WTC11 (cell line): ENCODE measurements around the gene DMPK. TPM values are rescaled to one million over a fixed set of nuclear protein-coding genes. Genes with fewer than 3 reads are reported as not detected.
A peak's percentile ranks its signal among the peaks of the same experiment; 100 is the strongest.

ENCODE experiments used
- ATAC-seq: fragments of 200-7000 bp; cut with Tn5 transposase; 2 replicates; pipeline ENCODE4 v1.10.0; 2021; ENCODE audit warnings: mild to moderate bottlenecking, moderate library complexity
- CTCF ChIA-PET: fragments of 300-600 bp; sonication (Branson Sonifier 250); formaldehyde crosslinking; loops from one replicate; lab custom pipeline; 2021; ENCODE audit warnings: antibody characterized with exemption; lab: Charles Lee
- POLR2A ChIA-PET: fragments of 350-600 bp; sonication (Branson Sonifier 250); formaldehyde crosslinking; loops from one replicate; lab custom pipeline; 2021; ENCODE audit warnings: antibody characterized with exemption; lab: Charles Lee
- DNase-seq: peaks from one replicate; pipeline ENCODE4 v3.0.0; 2021; ENCODE audit warnings: low spot score
- H3K27ac Mint-ChIP-seq: 2 replicates; pipeline ENCODE4 v1.8.0; 2021; ENCODE audit warnings: mixed read lengths
- H3K27me3 Mint-ChIP-seq: 2 replicates; pipeline ENCODE4 v1.8.0; 2021; ENCODE audit warnings: low read depth, mild to moderate bottlenecking, moderate library complexity, mixed read lengths
- H3K36me3 Mint-ChIP-seq: 2 replicates; pipeline ENCODE4 v1.8.0; 2021; ENCODE audit warnings: mixed read lengths
- H3K4me1 Mint-ChIP-seq: 2 replicates; pipeline ENCODE4 v1.8.0; 2022; ENCODE audit warnings: mixed read lengths
- H3K4me3 Mint-ChIP-seq: 2 replicates; pipeline ENCODE4 v1.8.0; 2021; ENCODE audit warnings: mild to moderate bottlenecking, moderate library complexity, mixed read lengths
- H3K9me3 Mint-ChIP-seq: 2 replicates; pipeline ENCODE4 v1.8.0; 2021; ENCODE audit warnings: mixed read lengths
- ARID4B ChIP-seq: sonication (generic); formaldehyde crosslinking; IDR thresholded peaks from 2 replicates; pipeline ENCODE4 v1.8.0; 2023; ENCODE audit warnings: missing genetic modification reagents, mild to moderate bottlenecking, borderline replicate concordance
- CBFB ChIP-seq: sonication (generic); formaldehyde crosslinking; IDR thresholded peaks from 2 replicates; pipeline ENCODE4 v1.8.1; 2022; ENCODE audit warnings: mild to moderate bottlenecking, low read depth, missing genetic modification reagents
- CTCF ChIP-seq: fragments of 200-600 bp; IDR thresholded peaks from 2 replicates; pipeline ENCODE4 v1.8.0; 2022; ENCODE audit warnings: antibody characterized with exemption
- E2F1 ChIP-seq: sonication (generic); formaldehyde crosslinking; IDR thresholded peaks from 2 replicates; pipeline ENCODE4 v1.8.0; 2022; ENCODE audit warnings: mild to moderate bottlenecking, missing genetic modification reagents
- ELF4 ChIP-seq: sonication (generic); formaldehyde crosslinking; IDR thresholded peaks from 2 replicates; pipeline ENCODE4 v1.8.1; 2022; ENCODE audit warnings: low read depth, mild to moderate bottlenecking, moderate library complexity, missing genetic modification reagents
- FOXJ3 ChIP-seq: sonication (generic); formaldehyde crosslinking; IDR thresholded peaks from 2 replicates; pipeline ENCODE4 v1.9.0; 2021; ENCODE audit warnings: missing genetic modification reagents, mild to moderate bottlenecking, borderline replicate concordance
- GABPB1 ChIP-seq: sonication (generic); formaldehyde crosslinking; IDR thresholded peaks from 2 replicates; pipeline ENCODE4 v1.8.1; 2023; ENCODE audit warnings: mild to moderate bottlenecking, missing genetic modification reagents
- GRHL2 ChIP-seq: fragments of 250-450 bp; sonication (Bioruptor Pico); IDR thresholded peaks from 2 replicates; pipeline ENCODE4 v1.8.0; 2022; ENCODE audit warnings: mild to moderate bottlenecking, moderate library complexity; ENCODE audit not compliant: insufficient replicate concordance, severe bottlenecking
- HMGA2 ChIP-seq: fragments of 250-450 bp; sonication (Bioruptor Pico); IDR thresholded peaks from 2 replicates; pipeline ENCODE4 v1.4.0; 2021; ENCODE audit warnings: mild to moderate bottlenecking, moderate library complexity
- MAX ChIP-seq: sonication (generic); formaldehyde crosslinking; IDR thresholded peaks from 2 replicates; pipeline ENCODE4 v1.8.0; 2022; ENCODE audit warnings: mild to moderate bottlenecking, missing genetic modification reagents
- MYBL2 ChIP-seq: sonication (generic); formaldehyde crosslinking; IDR thresholded peaks from 2 replicates; pipeline ENCODE4 v1.8.1; 2023; ENCODE audit warnings: mild to moderate bottlenecking, moderate library complexity, missing genetic modification reagents
- NFYB ChIP-seq: sonication (generic); formaldehyde crosslinking; conservative IDR thresholded peaks from 2 replicates; pipeline ENCODE4 v1.8.0; 2022; ENCODE audit warnings: low read depth, missing genetic modification reagents
- PRRX2 ChIP-seq: fragments of 250-450 bp; sonication (Bioruptor Pico); IDR thresholded peaks from 2 replicates; pipeline ENCODE4 v1.8.0; 2021; ENCODE audit warnings: mild to moderate bottlenecking
- SMAD4 ChIP-seq: sonication (generic); formaldehyde crosslinking; IDR thresholded peaks from 2 replicates; pipeline ENCODE4 v1.8.0; 2022; ENCODE audit warnings: mild to moderate bottlenecking, missing genetic modification reagents
- TCF7 ChIP-seq: sonication (generic); formaldehyde crosslinking; IDR thresholded peaks from 2 replicates; pipeline ENCODE4 v1.8.0; 2022; ENCODE audit warnings: mild to moderate bottlenecking, low read depth, missing genetic modification reagents, moderate library complexity
- ZNF671 ChIP-seq: fragments of 250-450 bp; sonication (Bioruptor Pico); IDR thresholded peaks from 2 replicates; pipeline ENCODE4 v1.8.0; 2021; ENCODE audit warnings: mild to moderate bottlenecking
- total RNA-seq: library from RNA; stranded (reverse); gene quantifications from 3 replicates; pipeline ENCODE4 v1.2.3, GENCODE V29; 2021

DMPK gene
- total RNA-seq, 1 experiment from 2014 or later = 42.7 TPM

GRCh38 chr19:45774765-45775164, 7.5 kb downstream of the DMPK start:
- CTCF ChIA-PET = interaction anchor here (0.5 to 2.1 kb wide), 23 partner anchors 8 to 222 kb away, joined by 3 to 11 read pairs (median 5); partner anchors contain the start of genes DMPK, DMWD, FBXO46 and QPCTL
- TF ChIP-seq CTCF = peak; percentile 24; the same call in 1 of the 2 replicates
- no peak for TF ChIP-seq NFYB
- TF ChIP-seq, all 79 proteins: peak for 1
- DNase-seq = peak; percentile 84

GRCh38 chr19:45773384-45773783, 8.9 kb downstream of the DMPK start:
- CTCF ChIA-PET = interaction anchor here (1.4 to 5.1 kb wide), 3 partner anchors 37 to 81 kb away, joined by 3 to 135 read pairs (median 6); partner anchors contain the start of genes QPCTL, RSPH6A and SNRPD2

More at GRCh38 chr19:45774765-45775164, 7.5 kb downstream of the DMPK start:
- ATAC-seq = peak; percentile 15
- POLR2A ChIA-PET = interaction anchor here (1.0 kb wide), 1 partner anchor 18 kb away, joined by 3 read pairs; the partner anchor contains the start of gene DMWD
- H3K36me3 Mint-ChIP-seq = peaks cover 18% of the 10 kb centered on the region
- peaks cover 18% of the 10 kb centered on the region for H3K4me1 Mint-ChIP-seq
- no peak overlapping the region for H3K4me3 Mint-ChIP-seq
- no peak overlapping the region for H3K27ac Mint-ChIP-seq
- peaks cover 13% of the 10 kb centered on the region for H3K27me3 Mint-ChIP-seq
- no peaks in the 10 kb centered on the region for H3K9me3 Mint-ChIP-seq

GRCh38 chr19:45772912-45773311, 9.4 kb downstream of the DMPK start:
- no peak for ATAC-seq
- POLR2A ChIA-PET = no interaction called here
- Mint-ChIP-seq H3K36me3 (peaks cover 16% of the 10 kb centered on the region), H3K4me1 (peaks cover 8% of the 10 kb centered on the region), H3K27me3 (peaks cover 5% of the 10 kb centered on the region; the same call in 1 of the 2 replicates), H3K4me3 (no peak overlapping the region), H3K27ac (no peak overlapping the region), H3K9me3 (no peaks in the 10 kb centered on the region)
- TF ChIP-seq GRHL2 (CRISPR knock-in tag) (no peak), PRRX2 (CRISPR knock-in tag) (no peak), E2F1 (CRISPR knock-in tag) (no peak), MYBL2 (CRISPR knock-in tag) (no peak), FOXJ3 (CRISPR knock-in tag) (no peak), TCF7 (CRISPR knock-in tag) (no peak), NFYB (no peak), ARID4B (no peak), ZNF671 (CRISPR knock-in tag) (no peak)
- DNase-seq = no peak
- CTCF ChIA-PET = interaction anchor here (1.4 to 5.1 kb wide), 2 partner anchors 38 to 44 kb away, joined by 3 to 135 read pairs; partner anchors contain the start of gene RSPH6A

More at GRCh38 chr19:45773384-45773783, 8.9 kb downstream of the DMPK start:
- peaks cover 6% of the 10 kb centered on the region; the same call in 1 of the 2 replicates for H3K27me3 Mint-ChIP-seq
- POLR2A ChIA-PET = no interaction called here
- TF ChIP-seq ELF4 (CRISPR knock-in tag) (no peak), CBFB (CRISPR knock-in tag) (no peak), MAX (CRISPR knock-in tag) (no peak), SMAD4 (CRISPR knock-in tag) (no peak), GABPB1 (no peak), HMGA2 (CRISPR knock-in tag) (no peak)
- H3K4me1 Mint-ChIP-seq = peaks cover 9% of the 10 kb centered on the region
- no peak for ATAC-seq
- H3K36me3 Mint-ChIP-seq = peaks cover 16% of the 10 kb centered on the region
- H3K9me3 Mint-ChIP-seq = no peaks in the 10 kb centered on the region
- no peak overlapping the region for H3K27ac Mint-ChIP-seq
- H3K4me3 Mint-ChIP-seq = no peak overlapping the region
- no peak for DNase-seq
